Retinal pigment epithelial cell (primary cell): ENCODE results near the gene CYP17A1.

Experiments used
- DNase-seq: peaks from one replicate; pipeline ENCODE4 v3.0.0-alpha.2; 2010; ENCODE audit warnings: low read depth
- H3K4me3 ChIP-seq: 2 replicates; pipeline ENCODE4 v1.5.1; 2011; ENCODE audit warnings: mild to moderate bottlenecking, low read length, control low read depth, moderate library complexity
- TF ChIP-seq, protein P1 (sequence below): conservative IDR thresholded peaks from 2 replicates; pipeline ENCODE4 v1.5.1; 2011; ENCODE audit warnings: low read depth, low read length, control low read depth, inconsistent platforms

CYP17A1 gene, protein sequence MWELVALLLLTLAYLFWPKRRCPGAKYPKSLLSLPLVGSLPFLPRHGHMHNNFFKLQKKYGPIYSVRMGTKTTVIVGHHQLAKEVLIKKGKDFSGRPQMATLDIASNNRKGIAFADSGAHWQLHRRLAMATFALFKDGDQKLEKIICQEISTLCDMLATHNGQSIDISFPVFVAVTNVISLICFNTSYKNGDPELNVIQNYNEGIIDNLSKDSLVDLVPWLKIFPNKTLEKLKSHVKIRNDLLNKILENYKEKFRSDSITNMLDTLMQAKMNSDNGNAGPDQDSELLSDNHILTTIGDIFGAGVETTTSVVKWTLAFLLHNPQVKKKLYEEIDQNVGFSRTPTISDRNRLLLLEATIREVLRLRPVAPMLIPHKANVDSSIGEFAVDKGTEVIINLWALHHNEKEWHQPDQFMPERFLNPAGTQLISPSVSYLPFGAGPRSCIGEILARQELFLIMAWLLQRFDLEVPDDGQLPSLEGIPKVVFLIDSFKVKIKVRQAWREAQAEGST

DNA sequence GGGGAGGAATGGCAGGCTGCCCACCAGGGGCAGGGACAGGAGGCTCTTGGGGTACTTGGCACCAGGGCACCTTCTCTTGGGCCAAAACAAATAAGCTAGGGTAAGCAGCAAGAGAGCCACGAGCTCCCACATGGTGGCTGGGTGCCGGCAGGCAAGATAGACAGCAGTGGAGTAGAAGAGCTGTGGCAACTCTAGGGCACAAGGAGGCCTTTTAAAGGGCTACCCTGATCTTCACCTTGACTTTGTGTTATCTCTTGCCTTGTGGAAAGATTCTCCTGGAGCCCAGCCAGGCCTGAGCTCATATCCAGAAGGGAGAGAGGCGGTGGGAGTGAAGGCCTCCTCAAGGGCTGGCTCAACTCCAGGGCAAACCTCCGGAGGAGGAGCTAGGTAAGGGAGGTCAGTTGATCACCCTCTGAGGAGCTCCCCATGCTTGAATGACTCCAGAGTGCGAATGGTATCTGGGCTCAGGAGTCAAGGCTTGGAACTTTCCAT lies at the start of gene CYP17A1:
CYP17A1 (minus strand) TSS at position 184 of the 492 bp plus-strand sequence; CDS start at position 132, 52 bp downstream.
- no peak within 1 kb of the TSS for H3K4me3 ChIP-seq
- DNase-seq = no peak

DNA sequence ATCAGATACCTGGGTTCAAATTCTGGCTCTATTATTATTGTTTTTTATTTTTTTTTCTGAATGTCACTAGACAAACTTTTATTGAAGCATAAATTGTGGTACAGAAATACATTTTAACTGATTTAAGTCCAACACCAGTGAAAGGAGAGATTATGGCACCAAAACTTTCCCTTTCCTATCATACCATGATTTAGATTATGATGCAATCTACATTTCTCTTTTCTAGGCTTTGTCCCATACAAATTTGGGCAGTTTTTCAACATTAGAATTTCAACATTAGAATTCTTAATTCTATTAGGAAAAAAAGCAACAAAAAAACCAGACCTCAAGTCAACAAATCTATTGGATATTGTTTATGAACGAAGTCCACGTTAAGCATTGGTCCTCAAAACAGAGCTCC lies 43.0 kb upstream of the CYP17A1 start:
- TF ChIP-seq, protein P1, sequence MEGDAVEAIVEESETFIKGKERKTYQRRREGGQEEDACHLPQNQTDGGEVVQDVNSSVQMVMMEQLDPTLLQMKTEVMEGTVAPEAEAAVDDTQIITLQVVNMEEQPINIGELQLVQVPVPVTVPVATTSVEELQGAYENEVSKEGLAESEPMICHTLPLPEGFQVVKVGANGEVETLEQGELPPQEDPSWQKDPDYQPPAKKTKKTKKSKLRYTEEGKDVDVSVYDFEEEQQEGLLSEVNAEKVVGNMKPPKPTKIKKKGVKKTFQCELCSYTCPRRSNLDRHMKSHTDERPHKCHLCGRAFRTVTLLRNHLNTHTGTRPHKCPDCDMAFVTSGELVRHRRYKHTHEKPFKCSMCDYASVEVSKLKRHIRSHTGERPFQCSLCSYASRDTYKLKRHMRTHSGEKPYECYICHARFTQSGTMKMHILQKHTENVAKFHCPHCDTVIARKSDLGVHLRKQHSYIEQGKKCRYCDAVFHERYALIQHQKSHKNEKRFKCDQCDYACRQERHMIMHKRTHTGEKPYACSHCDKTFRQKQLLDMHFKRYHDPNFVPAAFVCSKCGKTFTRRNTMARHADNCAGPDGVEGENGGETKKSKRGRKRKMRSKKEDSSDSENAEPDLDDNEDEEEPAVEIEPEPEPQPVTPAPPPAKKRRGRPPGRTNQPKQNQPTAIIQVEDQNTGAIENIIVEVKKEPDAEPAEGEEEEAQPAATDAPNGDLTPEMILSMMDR = no peak
- no peak overlapping the region for H3K4me3 ChIP-seq
- DNase-seq = no peak

More for the DNA sequence above, at the start of gene CYP17A1:
- TF ChIP-seq, protein P1 = no peak

DNA sequence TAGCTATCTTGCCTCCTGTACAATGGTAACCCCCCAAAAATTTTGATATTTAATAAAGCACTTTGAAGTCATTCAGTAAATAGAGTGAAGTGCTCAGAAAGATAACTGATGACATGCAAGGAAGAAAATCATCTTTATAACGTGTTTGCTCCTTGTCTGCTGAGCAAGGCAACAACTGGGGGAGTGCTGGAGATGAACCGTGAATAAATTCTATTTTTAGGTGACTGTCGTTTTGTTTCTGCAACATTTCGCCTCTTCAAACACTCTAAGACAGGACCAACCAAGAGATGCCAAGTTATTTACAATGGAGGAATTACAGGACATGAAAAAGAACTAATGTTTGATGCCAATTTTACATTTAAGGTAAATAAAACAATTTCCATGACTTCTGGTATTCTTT lies 41.4 kb upstream of the CYP17A1 start:
- TF ChIP-seq, protein P1 = no peak
- DNase-seq = no peak
- H3K4me3 ChIP-seq = no peak overlapping the region

DNA sequence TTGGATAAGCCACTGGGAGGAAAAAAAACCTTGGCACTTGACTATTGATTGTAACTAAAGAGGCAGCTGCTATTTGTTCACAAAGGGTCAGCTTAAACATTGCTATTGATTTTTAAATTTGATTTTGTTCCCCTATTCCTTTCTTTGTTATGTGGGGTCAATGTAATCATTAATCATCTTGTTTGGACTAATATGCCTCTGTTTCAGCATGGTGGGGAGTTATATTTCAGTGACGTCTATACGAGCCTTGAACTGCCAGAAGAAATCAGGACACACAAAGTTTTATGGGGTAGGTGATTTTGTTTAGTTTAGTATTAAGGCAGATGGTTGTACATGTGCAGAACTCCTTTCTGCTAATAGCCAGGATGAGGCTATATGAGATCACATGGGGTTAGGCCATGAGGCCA lies 39.5 kb upstream of the CYP17A1 start:
- no peak overlapping the region for H3K4me3 ChIP-seq
- no peak for DNase-seq
- TF ChIP-seq, protein P1 = no peak

DNA sequence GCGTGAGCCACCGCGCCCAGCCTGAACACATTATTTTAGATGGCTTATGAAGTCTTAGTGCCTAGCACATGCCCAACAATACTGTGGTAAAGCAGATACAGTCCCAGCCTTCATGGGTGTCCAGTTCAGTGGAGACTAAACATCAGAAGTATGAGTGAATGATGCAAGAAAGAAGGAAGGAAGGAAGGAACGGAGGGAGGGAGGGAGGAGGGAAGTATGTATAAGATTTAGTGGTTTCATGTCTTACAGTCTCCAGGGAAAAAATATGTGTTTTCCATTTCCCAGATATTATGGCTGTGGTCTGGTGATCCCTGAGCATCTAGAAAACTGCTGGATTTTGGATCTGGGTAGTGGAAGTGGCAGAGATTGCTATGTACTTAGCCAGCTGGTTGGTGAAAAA lies 35.0 kb upstream of the CYP17A1 start:
- TF ChIP-seq, protein P1 = no peak
- H3K4me3 ChIP-seq = no peak overlapping the region
- no peak for DNase-seq

DNA sequence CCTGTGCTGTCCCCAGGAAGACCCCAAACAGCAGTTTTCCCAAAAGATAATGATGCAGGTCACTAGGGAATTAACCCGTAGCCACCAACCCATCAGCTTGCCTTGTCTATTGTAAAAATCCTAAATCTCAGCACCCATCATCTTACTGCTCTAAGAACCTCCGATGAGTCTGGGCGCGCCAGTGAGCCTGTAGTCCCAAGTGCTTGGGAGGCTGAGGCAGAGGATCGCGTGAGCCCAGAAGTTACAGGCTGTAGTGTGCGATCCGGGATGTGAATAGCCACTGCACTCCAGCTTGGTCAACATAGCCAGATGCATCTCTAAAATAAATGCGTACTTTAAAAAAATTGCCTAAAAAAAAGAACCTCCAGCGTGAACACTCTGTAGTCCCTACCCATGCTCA lies 33.0 kb upstream of the CYP17A1 start:
- H3K4me3 ChIP-seq = peak overlapping the region; percentile 65
- no peak for DNase-seq
- TF ChIP-seq, protein P1 = no peak
